HepG2 (cell line): Measurements from ENCODE around the gene HTR1D. TPM values are rescaled to one million over a fixed set of nuclear protein-coding genes. Genes with fewer than 3 reads are reported as not detected.

Experiments used
- ATAC-seq: fragments of 200-7000 bp; cut with Tn5 transposase; 3 replicates; pipeline ENCODE4 v1.9.1; 2020; ENCODE audit warnings: mild to moderate bottlenecking, moderate library complexity
- BruUV-seq: library from RNA; stranded (reverse); fragments of 400-500 nt; replicated peaks from 2 replicates; lab custom pipeline; 2021; lab: Mats Ljungman, UMichigan
- CTCF ChIA-PET: fragments of 300-600 bp; formaldehyde crosslinking; extraction: SDS; loops from one replicate; lab custom pipeline; 2021; ENCODE audit warnings: low total read pairs, inconsistent platforms, low intra/inter-chr PET ratio; lab: Yijun Ruan, JAX
- POLR2A ChIA-PET: fragments of 350-600 bp; sonication (Branson Sonifier 250); formaldehyde crosslinking; loops from one replicate; lab custom pipeline; 2020; ENCODE audit warnings: antibody characterized with exemption, inconsistent platforms; lab: Yijun Ruan, JAX
- DNase-seq: peaks from one replicate; pipeline ENCODE4 v3.0.0-alpha.2; 2015; ENCODE audit warnings: low spot score
- FAIRE-seq: peaks from 3 replicates; lab custom pipeline; 2011; peaks lifted over from hg19 to GRCh38; lab: Jason Lieb, UNC
- H2AFZ ChIP-seq: one replicate; pipeline ENCODE4 v1.6.1; 2011; ENCODE audit warnings: low read length, inconsistent platforms
- H3K27ac ChIP-seq: fragments of 300-600 bp; 3 replicates; pipeline ENCODE4 v1.8.0; 2011; ENCODE audit warnings: mixed run types, mild to moderate bottlenecking, mixed read lengths, low read length, inconsistent platforms; ENCODE audit not compliant: insufficient read depth; ENCODE audit errors: extremely low read length
- H3K27me3 ChIP-seq, 2 experiments: fragments of 200-600 bp in 1 of 2; 2 replicates in 1 of 2; 3 replicates in 1 of 2; pipeline versions ENCODE4 v1.6.0 to v1.8.0; 2011; ENCODE audit warnings: low read length in 2 of 2, mild to moderate bottlenecking in 2 of 2, moderate library complexity in 2 of 2, inconsistent platforms in 1 of 2; ENCODE audit not compliant: insufficient read depth in 2 of 2, control insufficient read depth in 1 of 2
- H3K36me3 ChIP-seq, 2 experiments: fragments of 200-600 bp in 1 of 2; replicated peaks in 1 of 2; 2 replicates in 1 of 2; 3 replicates in 1 of 2; pipeline versions ENCODE4 v1.5.1 to v1.8.0; 2011; ENCODE audit warnings: low read length in 2 of 2, inconsistent platforms in 1 of 2; ENCODE audit not compliant: insufficient read depth in 2 of 2, control insufficient read depth in 1 of 2
- H3K4me1 ChIP-seq: 2 replicates; pipeline ENCODE4 v1.5.1; 2012; ENCODE audit warnings: low read length, inconsistent platforms; ENCODE audit not compliant: insufficient read depth
- H3K4me2 ChIP-seq: 2 replicates; pipeline ENCODE4 v1.6.0; 2011; ENCODE audit warnings: low read depth, low read length, inconsistent platforms
- H3K4me3 ChIP-seq, 3 experiments: fragments of 200-600 bp in 1 of 3; sonication (generic), shearing (Covaris generic) in 1 of 3; replicated peaks in 1 of 3; 2 replicates each; pipeline ENCODE4 v1.5.1; 2011 to 2016; ENCODE audit warnings: low read length in 3 of 3, inconsistent platforms in 2 of 3, low read depth in 2 of 3, mild to moderate bottlenecking in 2 of 3, control low read depth in 1 of 3, mixed read lengths in 1 of 3; ENCODE audit not compliant: insufficient read depth in 1 of 3
- H3K79me2 ChIP-seq: one replicate; pipeline ENCODE4 v1.6.1; 2011; ENCODE audit warnings: low read length, inconsistent platforms; ENCODE audit not compliant: insufficient read depth
- H3K9ac ChIP-seq: 2 replicates; pipeline ENCODE4 v1.6.0; 2011; ENCODE audit warnings: mild to moderate bottlenecking, low read depth, low read length, inconsistent platforms; ENCODE audit not compliant: insufficient read depth
- H3K9me3 ChIP-seq: 2 replicates; pipeline ENCODE4 v1.5.1; 2012; ENCODE audit warnings: mild to moderate bottlenecking, low read length
- H4K20me1 ChIP-seq: 2 replicates; pipeline ENCODE4 v1.6.0; 2011; ENCODE audit warnings: inconsistent platforms, mild to moderate bottlenecking, low read length, moderate library complexity; ENCODE audit not compliant: insufficient read depth
- ATAD3A ChIP-seq: sonication (generic); formaldehyde crosslinking; IDR thresholded peaks from 2 replicates; pipeline ENCODE4 v1.4.0; 2020; ENCODE audit warnings: missing genetic modification reagents
- DRAP1 ChIP-seq: IDR thresholded peaks from 2 replicates; pipeline ENCODE4 v1.6.1; 2016; ENCODE audit warnings: missing genetic modification reagents, missing compliant biosample characterization
- ELF1 ChIP-seq: sonication (generic); formaldehyde crosslinking; IDR thresholded peaks from 2 replicates; pipeline ENCODE4 v1.4.0; 2020; ENCODE audit warnings: missing genetic modification reagents
- MZF1 ChIP-seq: sonication (generic); formaldehyde crosslinking; IDR thresholded peaks from 2 replicates; pipeline ENCODE4 v1.8.1; 2023; ENCODE audit warnings: mild to moderate bottlenecking, missing genetic modification reagents, borderline replicate concordance
- NFYB ChIP-seq: sonication (generic); formaldehyde crosslinking; IDR thresholded peaks from 2 replicates; pipeline ENCODE4 v1.4.0; 2020; ENCODE audit warnings: missing genetic modification reagents
- RAD51 ChIP-seq: fragments of 450-650 bp; IDR thresholded peaks from 2 replicates; pipeline ENCODE4 v1.6.1; 2016; ENCODE audit warnings: borderline replicate concordance
- ZNF646 ChIP-seq: sonication (generic); formaldehyde crosslinking; IDR thresholded peaks from 2 replicates; pipeline ENCODE4 v1.9.0; 2021; ENCODE audit warnings: mild to moderate bottlenecking, missing genetic modification reagents
- ZNF652 ChIP-seq: IDR thresholded peaks from 2 replicates; pipeline ENCODE4 v1.6.1; 2016; ENCODE audit warnings: low read depth, borderline replicate concordance
- WGBS: methylation state at CpG from one replicate; pipeline ENCODE4 v1.1.6; 2017; ENCODE audit warnings: low lambda C conversion rate; 5-methylcytosine and 5-hydroxymethylcytosine counted together
- in situ Hi-C: cut with HindIII; loops from 2 replicates; pipeline ENCODE4 v1.10.0; 2017; ENCODE audit warnings: low pct_unique_long_range_greater_than_20kb; ENCODE audit not compliant: extremely low pct_ligation_motif_present
- intact Hi-C: fragments of 100-400 bp; cut with micrococcal nuclease; formaldehyde crosslinking; loops from one replicate; pipeline ENCODE4 v1.10.0; 2022; ENCODE audit not compliant: unreplicated experiment
- polyA plus RNA-seq, 8 experiments: library from polyadenylated mRNA; depleted of rRNA in 3 of 8; stranded (reverse) in 7 of 8; unstranded in 1 of 8; fragments of >200 nt; fragmentation: Illumina TruSeq in 4 of 8; extraction: Trizol in 4 of 8; gene quantifications; 2 replicates each; pipeline versions ENCODE4 v1.2.1 to v1.2.3, GENCODE V29; 2011 to 2016; ENCODE audit warnings: low read depth in 4 of 8, missing spikeins in 1 of 8, mixed read lengths in 1 of 8; ENCODE audit not compliant: insufficient read depth in 1 of 8
- total RNA-seq, 5 experiments: library from RNA; depleted of rRNA; stranded (reverse); fragments of >200 nt; fragmentation: Illumina TruSeq; extraction: Trizol; gene quantifications; 2 replicates each; pipeline ENCODE4 v1.2.3, GENCODE V29; 2016; ENCODE audit warnings: low read depth in 1 of 5
- TF ChIP-seq, protein P1 (sequence below), 2 experiments: IDR thresholded peaks; 2 replicates each; pipeline ENCODE4 v1.6.1; 2011 to 2012; ENCODE audit warnings: low read length in 2 of 2, borderline replicate concordance in 1 of 2, low read depth in 1 of 2, mild to moderate bottlenecking in 1 of 2, moderate library complexity in 1 of 2
- TF ChIP-seq, protein P2 (sequence below): sonication (generic); formaldehyde crosslinking; IDR thresholded peaks from 2 replicates; pipeline ENCODE4 v1.8.0; 2023; ENCODE audit warnings: mild to moderate bottlenecking, missing genetic modification reagents

HTR1D gene
- total and polyA plus RNA-seq, 2 of the 13 experiments (the other 11 are each of a cell fraction or from before 2014, with no cell fraction given), result 0.04 to 0.07 TPM

- no peaks in the 10 kb centered on the region for H3K36me3 ChIP-seq
- peak overlapping the region; percentile 30 to 96 (median 41) for H3K4me3 ChIP-seq
- no TSS peak for BruUV-seq
- peaks cover 55% of the 10 kb centered on the region for H3K4me1 ChIP-seq
- H3K9ac ChIP-seq, result peak overlapping the region; percentile 35
- in situ Hi-C loops, result no loop called here
- H4K20me1 ChIP-seq, result peaks cover 11% of the 10 kb centered on the region
- H3K27ac ChIP-seq, result no peak overlapping the region
- peak; percentile 32 for DNase-seq
- 10% methylated on average over 2 of the region's 5 CpGs for WGBS
- FAIRE-seq, result no peak
- ChIA-PET CTCF (no interaction called here), POLR2A (interaction anchor here (0.8 to 2.0 kb wide), 2 partner anchors 18 to 55 kb away, joined by 3 to 5 read pairs; no protein-coding TSS in a partner anchor)
- ATAC-seq, result peak; percentile 63
- no peaks in the 10 kb centered on the region for H3K9me3 ChIP-seq
- intact Hi-C loops, result no loop called here
- H3K79me2 ChIP-seq, result peaks cover 28% of the 10 kb centered on the region
- H3K27me3 ChIP-seq, result no peaks in the 10 kb centered on the region; a peak in 1 of 5 replicates
- H3K4me2 ChIP-seq, result peak overlapping the region; percentile 86
- no peak overlapping the region for H2AFZ ChIP-seq
- peak; percentile 39; the same call in 1 of the 2 replicates for TF ChIP-seq RAD51
- TF ChIP-seq, protein P1, sequence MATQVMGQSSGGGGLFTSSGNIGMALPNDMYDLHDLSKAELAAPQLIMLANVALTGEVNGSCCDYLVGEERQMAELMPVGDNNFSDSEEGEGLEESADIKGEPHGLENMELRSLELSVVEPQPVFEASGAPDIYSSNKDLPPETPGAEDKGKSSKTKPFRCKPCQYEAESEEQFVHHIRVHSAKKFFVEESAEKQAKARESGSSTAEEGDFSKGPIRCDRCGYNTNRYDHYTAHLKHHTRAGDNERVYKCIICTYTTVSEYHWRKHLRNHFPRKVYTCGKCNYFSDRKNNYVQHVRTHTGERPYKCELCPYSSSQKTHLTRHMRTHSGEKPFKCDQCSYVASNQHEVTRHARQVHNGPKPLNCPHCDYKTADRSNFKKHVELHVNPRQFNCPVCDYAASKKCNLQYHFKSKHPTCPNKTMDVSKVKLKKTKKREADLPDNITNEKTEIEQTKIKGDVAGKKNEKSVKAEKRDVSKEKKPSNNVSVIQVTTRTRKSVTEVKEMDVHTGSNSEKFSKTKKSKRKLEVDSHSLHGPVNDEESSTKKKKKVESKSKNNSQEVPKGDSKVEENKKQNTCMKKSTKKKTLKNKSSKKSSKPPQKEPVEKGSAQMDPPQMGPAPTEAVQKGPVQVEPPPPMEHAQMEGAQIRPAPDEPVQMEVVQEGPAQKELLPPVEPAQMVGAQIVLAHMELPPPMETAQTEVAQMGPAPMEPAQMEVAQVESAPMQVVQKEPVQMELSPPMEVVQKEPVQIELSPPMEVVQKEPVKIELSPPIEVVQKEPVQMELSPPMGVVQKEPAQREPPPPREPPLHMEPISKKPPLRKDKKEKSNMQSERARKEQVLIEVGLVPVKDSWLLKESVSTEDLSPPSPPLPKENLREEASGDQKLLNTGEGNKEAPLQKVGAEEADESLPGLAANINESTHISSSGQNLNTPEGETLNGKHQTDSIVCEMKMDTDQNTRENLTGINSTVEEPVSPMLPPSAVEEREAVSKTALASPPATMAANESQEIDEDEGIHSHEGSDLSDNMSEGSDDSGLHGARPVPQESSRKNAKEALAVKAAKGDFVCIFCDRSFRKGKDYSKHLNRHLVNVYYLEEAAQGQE (IDR thresholded peaks at IDR 0.05; ENCODE audit: borderline replicate concordance in 1 of 2, low read depth in 1 of 2, low read length in 2 of 2), result no peak
- peak; percentile 58; the same call in 1 of the 2 replicates for TF ChIP-seq ZNF652
- TF ChIP-seq MZF1 (CRISPR knock-in tag), result no peak
- TF ChIP-seq ELF1, result 0 out of 2 replicates have a peak, but pooled peaks have one; percentile 12
- 0 out of 2 replicates have a peak, but pooled peaks have one; percentile 45 for TF ChIP-seq DRAP1 (CRISPR knock-in tag)
- TF ChIP-seq ATAD3A, result no peak
- TF ChIP-seq NFYB (CRISPR knock-in tag), result peak; percentile 39; the same call in 1 of the 2 replicates
- TF ChIP-seq, protein P2, sequence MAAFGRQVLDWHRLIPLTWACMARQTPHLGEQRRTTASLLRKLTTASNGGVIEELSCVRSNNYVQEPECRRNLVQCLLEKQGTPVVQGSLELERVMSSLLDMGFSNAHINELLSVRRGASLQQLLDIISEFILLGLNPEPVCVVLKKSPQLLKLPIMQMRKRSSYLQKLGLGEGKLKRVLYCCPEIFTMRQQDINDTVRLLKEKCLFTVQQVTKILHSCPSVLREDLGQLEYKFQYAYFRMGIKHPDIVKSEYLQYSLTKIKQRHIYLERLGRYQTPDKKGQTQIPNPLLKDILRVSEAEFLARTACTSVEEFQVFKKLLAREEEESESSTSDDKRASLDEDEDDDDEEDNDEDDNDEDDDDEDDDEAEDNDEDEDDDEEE (CRISPR knock-in tag), result no peak
- TF ChIP-seq ZNF646, result peak; percentile 73; the same call in 1 of the 2 replicates
These were observed 47.5 kb downstream of the HTR1D start for GRCh38 chr1:23169727-23170335.
